Smooth muscle cell (in vitro differentiated cells): ENCODE measurements around the gene HDAC6. TPM values are rescaled to one million over a fixed set of nuclear protein-coding genes. Genes with fewer than 3 reads are reported as not detected.

Experiments
- DNase-seq: peaks from one replicate; lab custom pipeline; 2025; ENCODE audit not compliant: unreplicated experiment; lab: John Stamatoyannopoulos, UW
- H2AFZ ChIP-seq: fragments of 200-600 bp; sonication (generic); 2 replicates; pipeline ENCODE4 v1.6.0; 2016; ENCODE audit warnings: antibody characterized with exemption, low read depth, mild to moderate bottlenecking
- H3F3A ChIP-seq: fragments of 200-600 bp; sonication (generic); 2 replicates; pipeline ENCODE4 v1.6.0; 2017; ENCODE audit warnings: antibody characterized with exemption, low read depth
- H3K27ac ChIP-seq: fragments of 200-600 bp; sonication (generic); 2 replicates; pipeline ENCODE4 v1.5.1; 2016; ENCODE audit warnings: low read depth, mild to moderate bottlenecking
- H3K27me3 ChIP-seq: fragments of 200-600 bp; sonication (generic); 2 replicates; pipeline ENCODE4 v1.6.1; 2016; ENCODE audit warnings: low read depth, mild to moderate bottlenecking
- H3K36me3 ChIP-seq: fragments of 200-600 bp; sonication (generic); 2 replicates; pipeline ENCODE4 v1.5.1; 2016; ENCODE audit warnings: low read depth
- H3K4me1 ChIP-seq: fragments of 200-600 bp; sonication (generic); 2 replicates; pipeline ENCODE4 v1.5.1; 2016; ENCODE audit warnings: low read depth
- H3K4me2 ChIP-seq: fragments of 200-600 bp; sonication (generic); 2 replicates; pipeline ENCODE4 v1.6.0; 2016; ENCODE audit warnings: mild to moderate bottlenecking
- H3K4me3 ChIP-seq: fragments of 200-600 bp; sonication (generic); 2 replicates; pipeline ENCODE4 v1.5.1; 2016; ENCODE audit warnings: mild to moderate bottlenecking
- H3K79me2 ChIP-seq: fragments of 200-600 bp; sonication (generic); 2 replicates; pipeline ENCODE4 v1.6.0; 2016; ENCODE audit warnings: low read depth, mild to moderate bottlenecking
- H3K9ac ChIP-seq: fragments of 200-600 bp; sonication (generic); 2 replicates; pipeline ENCODE4 v1.6.0; 2016; ENCODE audit warnings: low read depth
- H3K9me3 ChIP-seq: fragments of 200-600 bp; sonication (generic); replicated peaks from 2 replicates; pipeline ENCODE4 v1.5.1; 2016; ENCODE audit warnings: low read depth
- H4K20me1 ChIP-seq: fragments of 200-600 bp; sonication (generic); 2 replicates; pipeline ENCODE4 v1.6.0; 2016; ENCODE audit warnings: low read depth
- CTCF ChIP-seq: fragments of 200-600 bp; sonication (generic); IDR thresholded peaks from 2 replicates; pipeline ENCODE4 v1.5.1; 2017; ENCODE audit warnings: borderline replicate concordance, mild to moderate bottlenecking, antibody characterized with exemption; ENCODE audit not compliant: insufficient read depth, poor library complexity, severe bottlenecking
- WGBS: methylation state at CpG from one replicate; pipeline ENCODE4 v1.1.7; 2016; ENCODE audit warnings: low lambda C conversion rate; 5-methylcytosine and 5-hydroxymethylcytosine counted together
- polyA plus RNA-seq: library from polyadenylated mRNA; unstranded; fragments of >200 nt; fragmentation: Nextera tagmentation; extraction: Ambion mirVana; gene quantifications from 2 replicates; pipeline ENCODE4 v1.2.1, GENCODE V29; 2016
- total RNA-seq: library from RNA; depleted of rRNA; stranded (reverse); fragments of >200 nt; gene quantifications from 2 replicates; pipeline ENCODE4 v1.2.3, GENCODE V29; 2014

HDAC6 gene
- total and polyA plus RNA-seq, 2 experiments from 2014 or later = 46.0 to 71.3 TPM

- no peak for DNase-seq
- no peak overlapping the region for H3K4me2 ChIP-seq
- H3K9me3 ChIP-seq = no peaks in the 10 kb centered on the region
- H3K9ac ChIP-seq = no peak overlapping the region
- WGBS = 89% methylated on average over 6 of the region's 6 CpGs
- no peak overlapping the region for H3K27ac ChIP-seq
- no peaks in the 10 kb centered on the region for H3K79me2 ChIP-seq
- H3F3A ChIP-seq = no peaks in the 10 kb centered on the region
- no peaks in the 10 kb centered on the region for H3K27me3 ChIP-seq
- no peak for TF ChIP-seq CTCF
- H3K4me3 ChIP-seq = no peak overlapping the region
- no peaks in the 10 kb centered on the region for H3K36me3 ChIP-seq
- no peak overlapping the region for H2AFZ ChIP-seq
- no peaks in the 10 kb centered on the region for H4K20me1 ChIP-seq
- H3K4me1 ChIP-seq = no peaks in the 10 kb centered on the region
These were observed 29.3 kb upstream of the HDAC6 start for GRCh38 chrX:48772602-48773001.

GRCh38 chrX:48776818-48777439 is 24.9 kb upstream of the HDAC6 start:
- TF ChIP-seq CTCF = no peak
- no peak overlapping the region for H3K9ac ChIP-seq
- no peaks in the 10 kb centered on the region for H3K4me1 ChIP-seq
- H4K20me1 ChIP-seq = no peaks in the 10 kb centered on the region
- H3K4me3 ChIP-seq = no peak overlapping the region
- H3F3A ChIP-seq = no peaks in the 10 kb centered on the region
- no peak overlapping the region for H2AFZ ChIP-seq
- no peak overlapping the region for H3K27ac ChIP-seq
- no peaks in the 10 kb centered on the region for H3K9me3 ChIP-seq
- no peak overlapping the region for H3K4me2 ChIP-seq
- no peaks in the 10 kb centered on the region for H3K27me3 ChIP-seq
- 78% methylated on average over 13 of the region's 13 CpGs for WGBS
- no peaks in the 10 kb centered on the region for H3K36me3 ChIP-seq
- no peaks in the 10 kb centered on the region for H3K79me2 ChIP-seq
- no peak for DNase-seq

GRCh38 chrX:48779399-48779798 is 22.5 kb upstream of the HDAC6 start:
- Histone ChIP-seq H3K4me1 (no peaks in the 10 kb centered on the region), H3K4me3 (no peak overlapping the region), H2AFZ (no peak overlapping the region), H3K9ac (no peak overlapping the region), H3K36me3 (no peaks in the 10 kb centered on the region), H3K4me2 (no peak overlapping the region), H3K79me2 (no peaks in the 10 kb centered on the region), H3F3A (no peaks in the 10 kb centered on the region), H3K9me3 (no peaks in the 10 kb centered on the region), H3K27me3 (no peaks in the 10 kb centered on the region), H4K20me1 (no peaks in the 10 kb centered on the region), H3K27ac (no peak overlapping the region)
- no peak for TF ChIP-seq CTCF
- no peak for DNase-seq
- WGBS = 82% methylated on average over 7 of the region's 7 CpGs

- TF ChIP-seq CTCF = no peak
- Histone ChIP-seq H3K4me3 (no peak overlapping the region), H3K4me2 (no peak overlapping the region), H3K27me3 (no peaks in the 10 kb centered on the region), H3K79me2 (no peaks in the 10 kb centered on the region), H3K27ac (no peak overlapping the region), H3K4me1 (no peaks in the 10 kb centered on the region), H3K9me3 (no peaks in the 10 kb centered on the region), H2AFZ (no peak overlapping the region), H3K36me3 (no peaks in the 10 kb centered on the region), H3F3A (no peaks in the 10 kb centered on the region), H4K20me1 (no peaks in the 10 kb centered on the region), H3K9ac (no peak overlapping the region)
- 75% methylated on average over 6 of the region's 6 CpGs for WGBS
- DNase-seq = no peak
These were observed 20.2 kb upstream of the HDAC6 start for GRCh38 chrX:48781705-48782104.
